NCI-H524 treated with DMSO at 0.1 percent for 48 hours (cell line): ENCODE results near the gene ZMYND8.
"Not testable (repeated sequence)": the region's sequence is repeated elsewhere in the genome, so short reads cannot be mapped to it uniquely, and the experiment has no call there.

Source experiments
- DNase-seq: peaks from one replicate; lab custom pipeline; 2025; lab: John Stamatoyannopoulos, UW

Gene ZMYND8

GRCh38 chr20:47246061-47246777 is 110.3 kb downstream of the ZMYND8 start:
- no peak for DNase-seq

GRCh38 chr20:47245166-47245565 is 111.3 kb downstream of the ZMYND8 start:
- not testable (repeated sequence) for DNase-seq

GRCh38 chr20:47244451-47244850 is 112.0 kb downstream of the ZMYND8 start:
- no peak for DNase-seq

- no peak for DNase-seq
These were observed 112.8 kb downstream of the ZMYND8 start for GRCh38 chr20:47243532-47244305.

GRCh38 chr20:47243003-47243402 is 113.5 kb downstream of the ZMYND8 start:
- no peak for DNase-seq

GRCh38 chr20:47241345-47241781 is 115.1 kb downstream of the ZMYND8 start:
- DNase-seq: peak; percentile 1

- not testable (repeated sequence) for DNase-seq
These were observed 116.4 kb downstream of the ZMYND8 start for GRCh38 chr20:47240096-47240495.

- no peak for DNase-seq
These were observed 116.8 kb downstream of the ZMYND8 start for GRCh38 chr20:47239719-47240067.

- no peak for DNase-seq
These were observed 117.5 kb downstream of the ZMYND8 start for GRCh38 chr20:47238780-47239718.

GRCh38 chr20:47237715-47238114 is 118.8 kb downstream of the ZMYND8 start:
- no peak for DNase-seq

GRCh38 chr20:47236639-47236900 is 119.9 kb downstream of the ZMYND8 start:
- no peak for DNase-seq

GRCh38 chr20:47235853-47236638 is 120.5 kb downstream of the ZMYND8 start:
- no peak for DNase-seq

- DNase-seq: no peak
These were observed 121.4 kb downstream of the ZMYND8 start for GRCh38 chr20:47235111-47235510.

GRCh38 chr20:47233333-47234188 is 122.9 kb downstream of the ZMYND8 start:
- no peak for DNase-seq

GRCh38 chr20:47232518-47232917 is 124.0 kb downstream of the ZMYND8 start:
- DNase-seq: no peak

GRCh38 chr20:47231382-47232039 is 125.0 kb downstream of the ZMYND8 start:
- DNase-seq: no peak

GRCh38 chr20:47230811-47231256 is 125.7 kb downstream of the ZMYND8 start:
- DNase-seq: no peak

GRCh38 chr20:47228654-47229053 is 127.8 kb downstream of the ZMYND8 start:
- DNase-seq: no peak

GRCh38 chr20:47227576-47227975 is 128.9 kb downstream of the ZMYND8 start:
- no peak for DNase-seq

- no peak for DNase-seq
These were observed 129.4 kb downstream of the ZMYND8 start for GRCh38 chr20:47227119-47227518.
